ENCODE results near the gene DUSP6. TPM values are rescaled to one million over a fixed set of nuclear protein-coding genes. Genes with fewer than 3 reads are reported as not detected.

DUSP6 gene
- total RNA-seq, 3 donors from 2014 or later (not counting 1 experiment from before 2014, with no cell fraction given) = 52.2 to 222 (median 141) TPM

GRCh38 chr12:89307474-89308253 is 44.6 kb downstream of the DUSP6 start:
- intact Hi-C loops (cut with micrococcal nuclease) = no loop called here
- peak overlapping the region in 1 of 2 donors; percentile 16 for H3K27ac Mint-ChIP-seq
- H3K27me3 ChIP-seq (ENCODE audit: control insufficient read depth, insufficient read depth, low read length) = peaks cover 2% of the 10 kb centered on the region
- H3K36me3 ChIP-seq (ENCODE audit: control insufficient read depth, insufficient read depth, low read length) = no peaks in the 10 kb centered on the region
- no peaks in the 10 kb centered on the region for H3K4me1 ChIP-seq (ENCODE audit: control insufficient read depth, insufficient read depth, low read length)
- no peak overlapping the region for H3K4me3 ChIP-seq (ENCODE audit: low read length)
- DNase-seq (no peak), ATAC-seq (no peak)
- TF ChIP-seq CTCF (IDR thresholded peaks at IDR 0.05) = no peak
- H3K36me3 Mint-ChIP-seq = no peaks in the 10 kb centered on the region
- H3K27ac ChIP-seq (ENCODE audit: low read length) = no peak overlapping the region
- no peaks in the 10 kb centered on the region for H3K27me3 Mint-ChIP-seq (ENCODE audit: low read depth in 2 of 2)
- peaks cover 19 to 36% of the 10 kb centered on the region in 2 donors for H3K4me1 Mint-ChIP-seq
- H3K4me3 Mint-ChIP-seq = peak overlapping the region; percentile 14
- H3K9me3 ChIP-seq (ENCODE audit: control insufficient read depth, insufficient read depth, low read length) = no peaks in the 10 kb centered on the region
- WGBS (ENCODE audit: insufficient coverage) = 84% methylated on average over 8 of the region's 9 CpGs
- no peaks in the 10 kb centered on the region for H3K9me3 Mint-ChIP-seq

DNA sequence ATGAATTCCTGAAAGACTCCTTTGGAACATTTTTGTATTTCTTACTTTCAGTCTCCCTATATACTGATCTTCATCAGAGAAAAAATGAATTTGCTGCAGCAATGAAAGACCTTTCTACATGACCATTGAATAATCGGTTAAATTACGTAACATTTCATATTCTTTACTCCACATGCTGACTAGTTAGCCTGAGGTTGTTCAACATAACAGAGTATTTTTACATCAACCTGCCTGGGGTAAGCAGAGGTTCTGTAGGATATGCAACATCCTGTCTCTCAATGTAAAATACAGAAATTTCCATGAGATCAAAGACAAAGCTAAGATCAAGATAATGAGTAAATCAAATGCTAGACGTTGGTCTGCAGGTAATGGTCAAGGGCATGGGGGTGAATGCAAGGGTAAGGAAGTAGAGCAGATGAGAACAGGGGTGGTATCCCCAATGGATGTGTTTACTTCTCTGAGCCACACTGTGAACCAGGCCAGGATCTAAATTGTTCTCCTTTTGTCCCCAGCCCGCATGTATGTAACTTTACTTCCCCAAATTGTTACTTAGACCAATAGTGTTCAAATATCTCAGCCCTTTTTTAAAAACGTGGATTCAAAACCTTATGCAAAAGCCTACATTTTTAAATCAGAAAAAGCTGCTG is 45.4 kb downstream of the DUSP6 start:
- no peak overlapping the region for H3K4me3 ChIP-seq (ENCODE audit: low read length)
- no peak for TF ChIP-seq CTCF (IDR thresholded peaks at IDR 0.05)
- intact Hi-C loops (cut with micrococcal nuclease) = no loop called here
- H3K27ac ChIP-seq (ENCODE audit: low read length) = no peak overlapping the region
- 52% methylated on average over 5 of the region's 5 CpGs for WGBS (ENCODE audit: insufficient coverage)
- H3K9me3 ChIP-seq (ENCODE audit: control insufficient read depth, insufficient read depth, low read length) = no peaks in the 10 kb centered on the region
- no peaks in the 10 kb centered on the region for H3K27me3 Mint-ChIP-seq (ENCODE audit: low read depth in 2 of 2)
- DNase-seq (no peak), ATAC-seq (no peak)
- H3K27ac Mint-ChIP-seq = no peak overlapping the region
- H3K4me1 ChIP-seq (ENCODE audit: control insufficient read depth, insufficient read depth, low read length) = no peaks in the 10 kb centered on the region
- H3K4me3 Mint-ChIP-seq = no peak overlapping the region
- H3K36me3 ChIP-seq (ENCODE audit: control insufficient read depth, insufficient read depth, low read length) = no peaks in the 10 kb centered on the region
- H3K36me3 Mint-ChIP-seq = no peaks in the 10 kb centered on the region
- H3K9me3 Mint-ChIP-seq = no peaks in the 10 kb centered on the region
- H3K27me3 ChIP-seq (ENCODE audit: control insufficient read depth, insufficient read depth, low read length) = peaks cover 2% of the 10 kb centered on the region
- peaks cover 19 to 36% of the 10 kb centered on the region in 2 donors for H3K4me1 Mint-ChIP-seq

DNA sequence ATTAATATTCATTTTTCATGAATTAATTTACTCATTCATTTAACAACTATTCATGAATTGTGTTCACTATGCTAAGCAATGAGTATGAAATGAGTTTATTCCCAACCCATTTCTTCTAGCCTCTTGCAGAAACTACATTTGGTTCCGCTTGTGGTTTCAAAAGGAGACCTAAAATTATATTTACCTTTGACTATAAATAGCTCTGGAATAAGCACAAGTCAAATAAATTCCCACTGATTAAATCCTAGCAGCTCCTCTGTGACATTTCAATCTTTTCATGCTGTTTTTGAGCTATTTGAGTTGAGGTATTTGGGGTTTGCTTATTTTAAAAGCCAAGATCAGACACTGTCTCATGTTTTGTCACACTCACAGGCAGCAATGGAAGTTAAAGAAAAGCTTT is 46.9 kb downstream of the DUSP6 start:
- Histone ChIP-seq H3K27ac (ENCODE audit: low read length) (no peak overlapping the region), H3K4me3 (ENCODE audit: low read length) (no peak overlapping the region), H3K9me3 (ENCODE audit: control insufficient read depth, insufficient read depth, low read length) (no peaks in the 10 kb centered on the region), H3K36me3 (ENCODE audit: control insufficient read depth, insufficient read depth, low read length) (no peaks in the 10 kb centered on the region), H3K4me1 (ENCODE audit: control insufficient read depth, insufficient read depth, low read length) (no peaks in the 10 kb centered on the region), H3K27me3 (ENCODE audit: control insufficient read depth, insufficient read depth, low read length) (peaks cover 2% of the 10 kb centered on the region)
- no peak for TF ChIP-seq CTCF (IDR thresholded peaks at IDR 0.05)
- peaks cover 19 to 36% of the 10 kb centered on the region in 2 donors for H3K4me1 Mint-ChIP-seq
- no CpG with 5 or more reads among the region's 1 CpG for WGBS (ENCODE audit: insufficient coverage)
- DNase-seq (no peak), ATAC-seq (no peak)
- H3K36me3 Mint-ChIP-seq = no peaks in the 10 kb centered on the region
- no peaks in the 10 kb centered on the region for H3K27me3 Mint-ChIP-seq (ENCODE audit: low read depth in 2 of 2)
- no peak overlapping the region for H3K27ac Mint-ChIP-seq
- no peak overlapping the region for H3K4me3 Mint-ChIP-seq
- H3K9me3 Mint-ChIP-seq = no peaks in the 10 kb centered on the region
- intact Hi-C loops (cut with micrococcal nuclease) = no loop called here

All from natural killer cell (primary cell).